Upper lobe of right lung (tissue), 1 donor: ENCODE measurements around the gene ANKRD39. TPM values are rescaled to one million over a fixed set of nuclear protein-coding genes. Genes with fewer than 3 reads are reported as not detected.

ENCODE experiments used
- ATAC-seq: fragments of 200-7000 bp; cut with Tn5 transposase; one replicate; pipeline ENCODE4 v1.9.1; 2020; ENCODE audit warnings: mild to moderate bottlenecking, moderate library complexity
- DNase-seq: peaks from one replicate; pipeline ENCODE4 v3.0.0-alpha.2; 2020
- H3K27ac ChIP-seq: fragments of 200-600 bp; one replicate; pipeline ENCODE4 v1.8.0; 2022
- H3K27me3 ChIP-seq: fragments of 200-600 bp; one replicate; pipeline ENCODE4 v1.8.0; 2022; ENCODE audit warnings: mild to moderate bottlenecking
- H3K36me3 ChIP-seq: fragments of 200-600 bp; one replicate; pipeline ENCODE4 v1.8.0; 2022
- H3K4me1 ChIP-seq: fragments of 200-600 bp; one replicate; pipeline ENCODE4 v1.8.0; 2022
- H3K4me3 ChIP-seq: fragments of 200-600 bp; one replicate; pipeline ENCODE4 v1.8.0; 2022; ENCODE audit warnings: mild to moderate bottlenecking
- H3K9me3 ChIP-seq: fragments of 200-600 bp; one replicate; pipeline ENCODE4 v1.8.0; 2022
- intact Hi-C: fragments of 100-400 bp; cut with DNase I; formaldehyde crosslinking; loops from one replicate; pipeline ENCODE4 v1.11.0; 2022
- total RNA-seq: library from RNA; stranded (reverse); fragmentation: NEBNext Ultra II Directional; extraction: Animal tissue kit (Norgen Biotek cat#: 25700); gene quantifications from one replicate; pipeline ENCODE4 v1.2.1, GENCODE V29; 2021
- TF ChIP-seq, protein P1 (sequence below): fragments of 200-600 bp; IDR thresholded peaks from one replicate; pipeline ENCODE4 v1.8.0; 2022; ENCODE audit warnings: antibody characterized with exemption
- donor health status: DM: no; HTN: yes; CAD: no; lungs with severe emphysema.

ANKRD39 gene
- total RNA-seq, 1 donor from 2014 or later = 8.6 TPM

DNA sequence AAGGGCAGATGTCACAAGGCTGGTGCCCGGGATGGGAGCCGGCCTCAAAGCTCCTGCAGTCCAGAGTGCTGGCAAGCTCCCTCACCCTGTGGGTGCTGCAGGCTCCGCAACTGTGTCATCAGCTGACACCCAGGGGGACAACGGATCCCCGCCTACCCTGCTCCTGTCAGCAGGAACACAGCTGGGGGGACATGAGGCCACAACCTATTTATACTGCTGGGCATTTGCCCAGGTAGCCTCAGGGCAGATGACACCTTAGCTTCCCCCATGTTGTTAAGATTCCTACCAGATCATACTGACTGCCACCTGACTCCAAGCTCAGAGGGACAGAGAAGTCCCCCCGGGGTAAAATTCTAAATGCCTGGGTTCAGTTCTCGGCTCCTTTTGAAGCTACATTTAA, 15.2 kb downstream of the ANKRD39 start:
- ATAC-seq = no peak
- Histone ChIP-seq H3K9me3 (no peaks in the 10 kb centered on the region), H3K4me1 (peaks cover 10% of the 10 kb centered on the region), H3K27ac (no peak overlapping the region), H3K27me3 (no peaks in the 10 kb centered on the region), H3K4me3 (no peak overlapping the region), H3K36me3 (peaks cover 14% of the 10 kb centered on the region)
- no peak for DNase-seq
- TF ChIP-seq, protein P1, sequence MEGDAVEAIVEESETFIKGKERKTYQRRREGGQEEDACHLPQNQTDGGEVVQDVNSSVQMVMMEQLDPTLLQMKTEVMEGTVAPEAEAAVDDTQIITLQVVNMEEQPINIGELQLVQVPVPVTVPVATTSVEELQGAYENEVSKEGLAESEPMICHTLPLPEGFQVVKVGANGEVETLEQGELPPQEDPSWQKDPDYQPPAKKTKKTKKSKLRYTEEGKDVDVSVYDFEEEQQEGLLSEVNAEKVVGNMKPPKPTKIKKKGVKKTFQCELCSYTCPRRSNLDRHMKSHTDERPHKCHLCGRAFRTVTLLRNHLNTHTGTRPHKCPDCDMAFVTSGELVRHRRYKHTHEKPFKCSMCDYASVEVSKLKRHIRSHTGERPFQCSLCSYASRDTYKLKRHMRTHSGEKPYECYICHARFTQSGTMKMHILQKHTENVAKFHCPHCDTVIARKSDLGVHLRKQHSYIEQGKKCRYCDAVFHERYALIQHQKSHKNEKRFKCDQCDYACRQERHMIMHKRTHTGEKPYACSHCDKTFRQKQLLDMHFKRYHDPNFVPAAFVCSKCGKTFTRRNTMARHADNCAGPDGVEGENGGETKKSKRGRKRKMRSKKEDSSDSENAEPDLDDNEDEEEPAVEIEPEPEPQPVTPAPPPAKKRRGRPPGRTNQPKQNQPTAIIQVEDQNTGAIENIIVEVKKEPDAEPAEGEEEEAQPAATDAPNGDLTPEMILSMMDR = no peak
- intact Hi-C loops = no loop called here

- no peak for DNase-seq
- no peaks in the 10 kb centered on the region for H3K27me3 ChIP-seq
- H3K27ac ChIP-seq = no peak overlapping the region
- H3K36me3 ChIP-seq = peaks cover 10% of the 10 kb centered on the region
- no peak for ATAC-seq
- H3K9me3 ChIP-seq = no peaks in the 10 kb centered on the region
- H3K4me1 ChIP-seq = peaks cover 10% of the 10 kb centered on the region
- intact Hi-C loops = no loop called here
- TF ChIP-seq, protein P1 = no peak
- H3K4me3 ChIP-seq = no peak overlapping the region
These were observed 15.9 kb downstream of the ANKRD39 start for GRCh38 chr2:96841701-96842495.

DNA sequence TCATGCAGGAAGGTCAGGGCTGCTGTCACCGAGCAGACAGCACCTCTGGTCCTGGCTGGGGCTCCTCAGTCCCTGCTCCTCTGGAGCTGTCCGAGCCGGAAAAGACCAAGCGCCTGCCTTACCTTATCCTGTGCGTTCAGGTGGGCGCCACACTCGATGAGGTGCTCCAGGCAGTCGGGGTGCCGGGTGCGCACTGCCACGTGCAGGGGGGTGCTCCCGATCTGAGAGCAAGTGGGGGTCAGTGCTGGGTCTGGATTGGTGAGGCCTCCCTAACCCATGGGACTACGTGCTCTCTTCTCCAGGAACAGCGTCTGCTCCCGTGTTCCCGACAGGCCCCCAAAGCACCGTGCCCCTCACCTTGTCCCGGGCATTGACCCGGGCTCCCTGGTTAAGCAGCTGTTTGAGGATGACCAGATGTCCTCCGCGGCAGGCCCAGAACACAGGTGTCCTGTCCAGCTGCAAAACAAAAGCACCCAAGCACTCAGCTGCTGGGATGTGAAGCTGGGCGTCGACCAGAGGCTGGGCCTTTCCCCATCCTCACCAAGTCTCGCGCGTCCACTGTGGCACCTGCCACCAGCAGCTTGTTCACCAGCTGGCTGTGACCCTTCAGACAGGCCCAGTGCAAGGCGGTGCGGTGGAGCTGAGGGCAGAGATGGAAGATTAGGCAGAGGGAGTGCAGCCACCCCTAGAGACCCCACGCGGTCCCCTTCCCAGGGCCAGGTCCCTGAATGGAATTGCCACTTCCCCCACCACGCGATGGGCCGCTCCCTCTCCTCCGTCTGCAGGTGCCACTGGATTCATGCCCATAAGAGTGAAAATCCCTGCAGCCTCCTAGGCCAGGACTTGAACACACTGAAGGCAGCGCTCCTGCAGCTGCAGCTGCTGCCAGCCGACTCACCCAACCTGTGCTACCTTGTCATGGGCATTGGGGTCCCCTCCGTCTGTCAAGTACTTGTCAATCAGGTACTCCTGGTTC, 17.7 kb downstream of the ANKRD39 start:
- H3K9me3 ChIP-seq = no peaks in the 10 kb centered on the region
- ATAC-seq (no peak), DNase-seq (no peak)
- TF ChIP-seq, protein P1 = no peak
- intact Hi-C loops = no loop called here
- H3K4me1 ChIP-seq = peaks cover 10% of the 10 kb centered on the region
- no peak overlapping the region for H3K4me3 ChIP-seq
- peaks cover 7% of the 10 kb centered on the region for H3K36me3 ChIP-seq
- no peaks in the 10 kb centered on the region for H3K27me3 ChIP-seq
- no peak overlapping the region for H3K27ac ChIP-seq

DNA sequence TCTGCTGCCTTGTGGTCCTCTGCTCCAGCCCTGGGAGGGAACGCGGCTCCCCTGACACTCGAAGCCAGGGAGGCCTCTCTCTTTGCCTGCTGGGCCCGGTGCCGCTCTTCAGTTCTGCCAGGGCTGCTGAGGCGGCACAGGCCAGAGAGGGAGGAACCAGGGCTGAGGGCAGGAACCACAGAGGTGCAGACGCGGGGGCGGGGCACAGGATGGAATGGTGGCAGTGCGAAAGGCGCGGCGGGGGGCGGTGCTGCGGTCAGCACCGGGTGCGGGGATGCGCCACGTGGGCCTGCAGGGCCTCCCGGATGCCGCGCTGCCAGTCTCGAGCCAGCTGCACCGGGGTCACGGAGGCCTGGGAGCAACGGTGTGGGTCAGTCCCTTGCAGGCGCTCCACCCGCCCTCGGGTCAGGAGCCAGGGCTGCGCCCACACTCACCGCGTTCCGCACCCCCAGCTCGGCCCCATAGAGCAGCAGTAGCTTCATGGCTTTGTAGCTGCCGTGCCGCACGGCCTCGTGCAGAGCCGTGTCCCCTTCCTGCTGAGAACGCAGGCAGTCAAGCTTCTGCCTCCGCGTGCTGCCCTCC, 18.4 kb downstream of the ANKRD39 start:
- DNase-seq = peak; percentile 88
- intact Hi-C loops = no loop called here
- H3K27ac ChIP-seq = no peak overlapping the region
- no peaks in the 10 kb centered on the region for H3K27me3 ChIP-seq
- peaks cover 14% of the 10 kb centered on the region for H3K36me3 ChIP-seq
- H3K4me1 ChIP-seq = peaks cover 10% of the 10 kb centered on the region
- H3K4me3 ChIP-seq = peak overlapping the region; percentile 14
- TF ChIP-seq, protein P1 = no peak
- H3K9me3 ChIP-seq = no peaks in the 10 kb centered on the region
- ATAC-seq = peak; percentile 89

- intact Hi-C loops = no loop called here
- TF ChIP-seq, protein P1 = no peak
- Histone ChIP-seq H3K36me3 (peaks cover 20% of the 10 kb centered on the region), H3K9me3 (no peaks in the 10 kb centered on the region), H3K27me3 (no peaks in the 10 kb centered on the region), H3K27ac (no peak overlapping the region), H3K4me3 (peak overlapping the region; percentile 14), H3K4me1 (peaks cover 10% of the 10 kb centered on the region)
- DNase-seq (no peak), ATAC-seq (no peak)
These were observed 19.2 kb downstream of the ANKRD39 start for GRCh38 chr2:96838345-96839292.
